ENCODE results near the gene HLA-DQB2. TPM values are rescaled to one million over a fixed set of nuclear protein-coding genes. Genes with fewer than 3 reads are reported as not detected.

The HLA-DQB2 gene
- total and polyA plus RNA-seq, 2 of the 4 experiments (the other 2 are of a cell fraction) = not detected

DNA sequence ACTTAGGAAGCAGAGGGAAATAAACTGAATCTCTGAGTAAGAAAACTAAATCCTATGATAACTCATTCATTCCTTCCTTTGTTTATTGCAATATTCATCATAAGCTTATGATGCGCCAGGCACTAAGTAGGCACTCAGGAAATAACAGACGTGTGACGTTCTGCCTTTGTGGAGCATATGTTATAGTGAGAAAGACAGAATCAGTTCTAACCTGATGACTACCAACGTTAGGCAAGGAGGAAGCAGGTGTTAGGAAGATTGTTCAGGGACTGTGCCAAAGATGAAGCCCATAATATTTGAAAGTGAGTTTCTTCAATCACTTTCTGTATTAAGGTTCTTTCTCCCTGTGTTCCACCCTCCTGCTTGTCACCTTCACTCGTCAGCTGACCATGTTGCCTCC lies 18.6 kb downstream of the HLA-DQB2 start:
- ChIA-PET CTCF (no interaction called here), POLR2A (ENCODE audit: unreplicated experiment) (no interaction called here)
- H3K4ac ChIP-seq (ENCODE audit: low read depth, low read length) = no peak overlapping the region
- H3K36me3 ChIP-seq (ENCODE audit: control insufficient read depth, insufficient read depth, low read length) = no peaks in the 10 kb centered on the region
- no peak overlapping the region for H2BK15ac ChIP-seq (ENCODE audit: low read depth, low read length)
- intact Hi-C loops (cut with micrococcal nuclease) = no loop called here
- no peaks in the 10 kb centered on the region for H4K20me1 ChIP-seq (ENCODE audit: insufficient read depth, low read length)
- no peaks in the 10 kb centered on the region for H3K9me1 ChIP-seq (ENCODE audit: insufficient read depth, low read length)
- no peak overlapping the region for H2AK9ac ChIP-seq (replicated peaks; ENCODE audit: low read depth, low read length, poor library complexity)
- dilution Hi-C loops (cut with HindIII; ENCODE audit: low sequenced_read_pairs, unreplicated experiment) = no loop called here
- no peak overlapping the region for H2BK5ac ChIP-seq (ENCODE audit: low read depth, low read length, poor library complexity, severe bottlenecking)
- H3K4me3 ChIP-seq (ENCODE audit: insufficient read depth, low read depth, low read length) = no peak overlapping the region
- H3K56ac ChIP-seq (ENCODE audit: extremely low read depth, insufficient read depth, low read length) = no peak overlapping the region
- ATAC-seq (ENCODE audit: low read depth) = no peak
- no peaks in the 10 kb centered on the region for H3K79me1 ChIP-seq (ENCODE audit: low read depth in 1 of 2, low read length in 2 of 2)
- no peak for TF ChIP-seq BHLHE40 (IDR thresholded peaks at IDR 0.05; ENCODE audit: low read depth, low read length)
- TF ChIP-seq, protein P1, sequence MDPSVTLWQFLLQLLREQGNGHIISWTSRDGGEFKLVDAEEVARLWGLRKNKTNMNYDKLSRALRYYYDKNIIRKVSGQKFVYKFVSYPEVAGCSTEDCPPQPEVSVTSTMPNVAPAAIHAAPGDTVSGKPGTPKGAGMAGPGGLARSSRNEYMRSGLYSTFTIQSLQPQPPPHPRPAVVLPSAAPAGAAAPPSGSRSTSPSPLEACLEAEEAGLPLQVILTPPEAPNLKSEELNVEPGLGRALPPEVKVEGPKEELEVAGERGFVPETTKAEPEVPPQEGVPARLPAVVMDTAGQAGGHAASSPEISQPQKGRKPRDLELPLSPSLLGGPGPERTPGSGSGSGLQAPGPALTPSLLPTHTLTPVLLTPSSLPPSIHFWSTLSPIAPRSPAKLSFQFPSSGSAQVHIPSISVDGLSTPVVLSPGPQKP (IDR thresholded peaks at IDR 0.05; ENCODE audit: borderline replicate concordance, low read depth, low read length) = no peak
- no peak for TF ChIP-seq MXI1 (IDR thresholded peaks at IDR 0.05; ENCODE audit: borderline replicate concordance, low read depth, low read length)
- TF ChIP-seq NFE2L2 (IDR thresholded peaks at IDR 0.05; ENCODE audit: low read depth, low read length) = no peak
- no peak overlapping the region for H2BK120ac ChIP-seq (ENCODE audit: low read depth, low read length)
- WGBS, 2 experiments (ENCODE audit: extremely low coverage in 2 of 2, insufficient read length in 1 of 2) = no CpG with 5 or more reads among the region's 5 CpGs
- H3K27me3 ChIP-seq (ENCODE audit: control insufficient read depth, insufficient read depth, low read length) = 0 out of 2 replicates have a peak, but pooled peaks cover 2% of the 10 kb centered on the region
- no peak overlapping the region for H3K14ac ChIP-seq (replicated peaks; ENCODE audit: low read depth, low read length)
- no peak for DNase-seq
- H2AK5ac ChIP-seq (ENCODE audit: low read depth, low read length) = no peak overlapping the region
- no peak overlapping the region for H3K9ac ChIP-seq (ENCODE audit: low read depth, low read length)
- no peak overlapping the region for H3K4me2 ChIP-seq (ENCODE audit: low read depth, low read length)
- no peaks in the 10 kb centered on the region for H3K9me3 ChIP-seq (ENCODE audit: control insufficient read depth, insufficient read depth, low read length)
- H2BK20ac ChIP-seq (ENCODE audit: low read depth, low read length) = no peak overlapping the region
- no peaks in the 10 kb centered on the region for H3K4me1 ChIP-seq (ENCODE audit: control insufficient read depth, insufficient read depth, low read length)
- no TSS peak for BruUV-seq (replicated peaks)
- H4K8ac ChIP-seq (ENCODE audit: low read depth in 2 of 2, low read length in 2 of 2) = no peak overlapping the region
- no peak overlapping the region for H4K5ac ChIP-seq (ENCODE audit: low read depth, low read length)
- H3K23ac ChIP-seq (ENCODE audit: low read depth, low read length) = no peak overlapping the region
- H2AFZ ChIP-seq (replicated peaks; ENCODE audit: low read length, poor library complexity) = no peak overlapping the region
- no peak overlapping the region for H3K27ac ChIP-seq (ENCODE audit: insufficient read depth, low read length)
- in situ Hi-C loops (cut with MboI; ENCODE audit: low sequenced_read_pairs) = loop anchor here (5.0 kb wide), 1 partner anchor 107 kb away; the partner anchor contains the start of gene HLA-DQA1
- H4K91ac ChIP-seq (ENCODE audit: insufficient read depth, low read depth, low read length) = no peak overlapping the region
- no peak overlapping the region for H3K18ac ChIP-seq (ENCODE audit: low read depth, low read length)
